Left colon (tissue), 2 donors: ENCODE results near the gene TEKT4. TPM values are rescaled to one million over a fixed set of nuclear protein-coding genes. Genes with fewer than 3 reads are reported as not detected.
"Not testable (repeated sequence)": the region's sequence is repeated elsewhere in the genome, so short reads cannot be mapped to it uniquely, and the experiment has no call there.

Experiments
- ATAC-seq: fragments of 200-7000 bp; cut with Tn5 transposase; one replicate; pipeline ENCODE4 v1.9.1; 2020; ENCODE audit warnings: mild to moderate bottlenecking, moderate library complexity
- DNase-seq, 2 donors: peaks; one replicate each; pipeline ENCODE4 v3.0.0-alpha.2; 2020
- intact Hi-C, 2 donors: fragments of 100-400 bp; cut with DNase I in 1 of 2; cut with micrococcal nuclease in 1 of 2; formaldehyde crosslinking; loops; one replicate each; pipeline versions ENCODE4 v1.11.2 to v1.14.0; 2022; cut with DNase I, micrococcal nuclease
- long read RNA-seq: library from polyadenylated mRNA; unstranded; transcript quantifications from one replicate; pipeline ENCODE4 v2.0.0, GENCODE V29; 2021
- total RNA-seq, 2 donors: library from RNA; stranded (reverse); fragmentation: NEBNext Ultra II Directional; extraction: Animal tissue kit (Norgen Biotek cat#: 25700); gene quantifications; one replicate each; pipeline ENCODE4 v1.2.1, GENCODE V29; 2021
- donor health status: DM: no; HTN: no; CAD: no.
- donor health status: DM: yes; HTN: yes; CAD: no.

Gene TEKT4
- total RNA-seq, result not detected
- long read RNA-seq, result 0 reads

- DNase-seq, result no peak
Measured at GRCh38 chr2:94871226-94872087, at the start of gene TEKT4. TSS of gene TEKT4 (plus strand) at chr2:94871430. CDS start at chr2:94871580, 150 bp downstream.

GRCh38 chr2:94839224-94839623 is 32.0 kb upstream of the TEKT4 start:
- intact Hi-C loops, DNase-seq, ATAC-seq: not testable (repeated sequence)

More at GRCh38 chr2:94871226-94872087, at the start of gene TEKT4:
- intact Hi-C loops, result no loop called here
- ATAC-seq, result no peak

GRCh38 chr2:94856856-94857255 is 14.4 kb upstream of the TEKT4 start:
- DNase-seq, ATAC-seq, intact Hi-C loops: not testable (repeated sequence)

GRCh38 chr2:94857367-94858162 is 13.7 kb upstream of the TEKT4 start:
- intact Hi-C loops, DNase-seq, ATAC-seq: not testable (repeated sequence)

- DNase-seq, ATAC-seq, intact Hi-C loops: not testable (repeated sequence)
Measured at GRCh38 chr2:94858163-94858888, 12.9 kb upstream of the TEKT4 start.

GRCh38 chr2:94861308-94862152 is 9.7 kb upstream of the TEKT4 start:
- intact Hi-C loops, result no loop called here
- no peak for ATAC-seq
- DNase-seq, result peak in 1 of 2 donors; percentile 21

GRCh38 chr2:94862903-94863302 is 8.3 kb upstream of the TEKT4 start:
- ATAC-seq, DNase-seq, intact Hi-C loops: not testable (repeated sequence)

GRCh38 chr2:94869131-94869530 is 2.1 kb upstream of the TEKT4 start:
- intact Hi-C loops, result no loop called here
- DNase-seq, result no peak
- ATAC-seq, result no peak

GRCh38 chr2:94869552-94870439 is 1.4 kb upstream of the TEKT4 start:
- ATAC-seq (no peak), DNase-seq (no peak)
- intact Hi-C loops, result no loop called here

GRCh38 chr2:94870440-94871225 is 597 bp upstream of the TEKT4 start:
- ATAC-seq (no peak), DNase-seq (no peak)
- intact Hi-C loops, result no loop called here

- ATAC-seq (no peak), DNase-seq (no peak)
- intact Hi-C loops, result no loop called here
Measured at GRCh38 chr2:94872088-94872618, 923 bp downstream of the TEKT4 start.

GRCh38 chr2:94872676-94873361 is 1.6 kb downstream of the TEKT4 start:
- DNase-seq, result no peak
- no peak for ATAC-seq
- intact Hi-C loops, result no loop called here

- ATAC-seq (no peak), DNase-seq (no peak)
- intact Hi-C loops, result no loop called here
Measured at GRCh38 chr2:94873362-94874276, 2.4 kb downstream of the TEKT4 start.

- intact Hi-C loops, result no loop called here
- ATAC-seq (peak; percentile 84), DNase-seq (peak in 1 of 2 donors; percentile 54)
Measured at GRCh38 chr2:94874277-94874997, 3.2 kb downstream of the TEKT4 start.
